ENCODE measurements around the gene NMNAT2.

The NMNAT2 gene

GRCh38 chr1:183262628-183263200 lies 155.5 kb downstream of the NMNAT2 start:
- no peak for TF ChIP-seq ZNF8 (CRISPR knock-in tag; IDR thresholded peaks at IDR 0.05)
- no peak for TF ChIP-seq ESRRG (CRISPR knock-in tag; IDR thresholded peaks at IDR 0.05)
- TF ChIP-seq PATZ1 (CRISPR knock-in tag; IDR thresholded peaks at IDR 0.05; ENCODE audit: borderline replicate concordance): no peak
- TF ChIP-seq ZNF565 (CRISPR knock-in tag; conservative IDR thresholded peaks at IDR 0.05; ENCODE audit: low read depth): no peak
- no peak for TF ChIP-seq ZNF70 (CRISPR knock-in tag; IDR thresholded peaks at IDR 0.05)
- no peak for TF ChIP-seq ZFP30 (CRISPR knock-in tag; IDR thresholded peaks at IDR 0.05)
- no peak for TF ChIP-seq TCF4 (CRISPR knock-in tag; IDR thresholded peaks at IDR 0.05; ENCODE audit: borderline replicate concordance)
- TF ChIP-seq, protein P1, sequence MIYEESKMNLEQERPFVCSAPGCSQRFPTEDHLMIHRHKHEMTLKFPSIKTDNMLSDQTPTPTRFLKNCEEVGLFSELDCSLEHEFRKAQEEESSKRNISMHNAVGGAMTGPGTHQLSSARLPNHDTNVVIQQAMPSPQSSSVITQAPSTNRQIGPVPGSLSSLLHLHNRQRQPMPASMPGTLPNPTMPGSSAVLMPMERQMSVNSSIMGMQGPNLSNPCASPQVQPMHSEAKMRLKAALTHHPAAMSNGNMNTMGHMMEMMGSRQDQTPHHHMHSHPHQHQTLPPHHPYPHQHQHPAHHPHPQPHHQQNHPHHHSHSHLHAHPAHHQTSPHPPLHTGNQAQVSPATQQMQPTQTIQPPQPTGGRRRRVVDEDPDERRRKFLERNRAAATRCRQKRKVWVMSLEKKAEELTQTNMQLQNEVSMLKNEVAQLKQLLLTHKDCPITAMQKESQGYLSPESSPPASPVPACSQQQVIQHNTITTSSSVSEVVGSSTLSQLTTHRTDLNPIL (CRISPR knock-in tag; IDR thresholded peaks at IDR 0.05; ENCODE audit: low read depth): no peak
- no peak for TF ChIP-seq ZC3H10 (CRISPR knock-in tag; IDR thresholded peaks at IDR 0.05)
- TF ChIP-seq ISL1 (CRISPR knock-in tag; IDR thresholded peaks at IDR 0.05): no peak
- TF ChIP-seq, protein P2, sequence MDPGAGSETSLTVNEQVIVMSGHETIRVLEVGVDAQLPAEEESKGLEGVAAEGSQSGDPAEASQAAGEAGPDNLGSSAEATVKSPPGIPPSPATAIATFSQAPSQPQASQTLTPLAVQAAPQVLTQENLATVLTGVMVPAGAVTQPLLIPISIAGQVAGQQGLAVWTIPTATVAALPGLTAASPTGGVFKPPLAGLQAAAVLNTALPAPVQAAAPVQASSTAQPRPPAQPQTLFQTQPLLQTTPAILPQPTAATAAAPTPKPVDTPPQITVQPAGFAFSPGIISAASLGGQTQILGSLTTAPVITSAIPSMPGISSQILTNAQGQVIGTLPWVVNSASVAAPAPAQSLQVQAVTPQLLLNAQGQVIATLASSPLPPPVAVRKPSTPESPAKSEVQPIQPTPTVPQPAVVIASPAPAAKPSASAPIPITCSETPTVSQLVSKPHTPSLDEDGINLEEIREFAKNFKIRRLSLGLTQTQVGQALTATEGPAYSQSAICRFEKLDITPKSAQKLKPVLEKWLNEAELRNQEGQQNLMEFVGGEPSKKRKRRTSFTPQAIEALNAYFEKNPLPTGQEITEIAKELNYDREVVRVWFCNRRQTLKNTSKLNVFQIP (CRISPR knock-in tag; IDR thresholded peaks at IDR 0.05; ENCODE audit: borderline replicate concordance, low read depth): no peak
- ATAC-seq: no peak

GRCh38 chr1:183259924-183260323 lies 158.3 kb downstream of the NMNAT2 start:
- no peak for ATAC-seq
- TF ChIP-seq PPARA (CRISPR knock-in tag; IDR thresholded peaks at IDR 0.05; ENCODE audit: borderline replicate concordance) (no peak), ARNTL (CRISPR knock-in tag; IDR thresholded peaks at IDR 0.05; ENCODE audit: borderline replicate concordance, low read depth) (no peak), CSDC2 (CRISPR knock-in tag; IDR thresholded peaks at IDR 0.05) (no peak), ZNF565 (CRISPR knock-in tag; conservative IDR thresholded peaks at IDR 0.05; ENCODE audit: low read depth) (no peak), TOX (CRISPR knock-in tag; IDR thresholded peaks at IDR 0.05; ENCODE audit: borderline replicate concordance) (no peak), GLIS3 (CRISPR knock-in tag; IDR thresholded peaks at IDR 0.05) (no peak), PATZ1 (CRISPR knock-in tag; IDR thresholded peaks at IDR 0.05; ENCODE audit: borderline replicate concordance) (no peak), CSRNP3 (CRISPR knock-in tag; IDR thresholded peaks at IDR 0.05) (no peak), TSHZ2 (CRISPR knock-in tag; IDR thresholded peaks at IDR 0.05) (no peak), RARB (CRISPR knock-in tag; IDR thresholded peaks at IDR 0.05) (no peak), ESRRG (CRISPR knock-in tag; IDR thresholded peaks at IDR 0.05) (no peak), BACH2 (CRISPR knock-in tag; IDR thresholded peaks at IDR 0.05; ENCODE audit: borderline replicate concordance) (no peak), OSR1 (CRISPR knock-in tag; IDR thresholded peaks at IDR 0.05) (no peak), ZFP3 (CRISPR knock-in tag; IDR thresholded peaks at IDR 0.05) (no peak), TCF4 (CRISPR knock-in tag; IDR thresholded peaks at IDR 0.05; ENCODE audit: borderline replicate concordance) (no peak), ISL1 (CRISPR knock-in tag; IDR thresholded peaks at IDR 0.05) (no peak), ZFP30 (CRISPR knock-in tag; IDR thresholded peaks at IDR 0.05) (no peak), ZC3H10 (CRISPR knock-in tag; IDR thresholded peaks at IDR 0.05) (no peak), ZNF8 (CRISPR knock-in tag; IDR thresholded peaks at IDR 0.05) (no peak)
- TF ChIP-seq, protein P1 (CRISPR knock-in tag; IDR thresholded peaks at IDR 0.05; ENCODE audit: low read depth): no peak

Measured in SK-N-SH treated with all-trans-retinoic acid at 6 μM for 48 hours (cell line).